Left ventricle myocardium inferior (tissue), 1 donor: ENCODE measurements around the gene CTNNBL1. TPM values are rescaled to one million over a fixed set of nuclear protein-coding genes. Genes with fewer than 3 reads are reported as not detected.

Source experiments
- DNase-seq: peaks from one replicate; pipeline ENCODE4 v3.0.0-alpha.2; 2020
- H3K27ac ChIP-seq: fragments of 200-600 bp; replicated peaks from 2 replicates; pipeline ENCODE4 v1.8.0; 2021
- H3K27me3 ChIP-seq: fragments of 200-600 bp; 2 replicates; pipeline ENCODE4 v1.8.0; 2021; ENCODE audit warnings: low read depth
- H3K36me3 ChIP-seq: fragments of 200-600 bp; 2 replicates; pipeline ENCODE4 v1.8.0; 2021
- H3K4me1 ChIP-seq: fragments of 200-600 bp; 2 replicates; pipeline ENCODE4 v1.8.0; 2021
- H3K4me3 ChIP-seq: fragments of 200-600 bp; 2 replicates; pipeline ENCODE4 v1.8.0; 2021; ENCODE audit warnings: mild to moderate bottlenecking, moderate library complexity
- H3K9me3 ChIP-seq: fragments of 200-600 bp; replicated peaks from 2 replicates; pipeline ENCODE4 v1.8.0; 2021
- CTCF ChIP-seq: fragments of 200-600 bp; IDR thresholded peaks from 2 replicates; pipeline ENCODE4 v1.8.0; 2021; ENCODE audit warnings: antibody characterized with exemption, mild to moderate bottlenecking, borderline replicate concordance
- intact Hi-C: fragments of 100-400 bp; cut with micrococcal nuclease; formaldehyde crosslinking; loops from one replicate; pipeline ENCODE4 v1.11.0; 2022
- total RNA-seq: library from RNA; stranded (reverse); fragmentation: NEBNext Ultra II Directional; extraction: Animal tissue kit (Norgen Biotek cat#: 25700); gene quantifications from one replicate; pipeline ENCODE4 v1.2.1, GENCODE V29; 2021
- donor health status: DM: no; HTN: yes; CAD: no; lungs with severe emphysema.

Gene CTNNBL1
- total RNA-seq, 1 donor from 2014 or later: 58.8 TPM

GRCh38 chr20:37690626-37691369 lies 3.0 kb upstream of the CTNNBL1 start:
- Histone ChIP-seq H3K27ac (no peak overlapping the region), H3K36me3 (no peaks in the 10 kb centered on the region), H3K27me3 (peaks cover 27% of the 10 kb centered on the region), H3K4me1 (peaks cover 19% of the 10 kb centered on the region), H3K4me3 (no peak overlapping the region), H3K9me3 (peaks cover 3% of the 10 kb centered on the region)
- intact Hi-C loops: no loop called here
- TF ChIP-seq CTCF: no peak
- DNase-seq: no peak

GRCh38 chr20:37692459-37693166 lies 1.2 kb upstream of the CTNNBL1 start:
- H3K36me3 ChIP-seq: no peaks in the 10 kb centered on the region
- H3K4me1 ChIP-seq: peaks cover 29% of the 10 kb centered on the region
- H3K27ac ChIP-seq: no peak overlapping the region
- H3K27me3 ChIP-seq: peaks cover 23% of the 10 kb centered on the region
- no peaks in the 10 kb centered on the region for H3K9me3 ChIP-seq
- no peak overlapping the region for H3K4me3 ChIP-seq
- DNase-seq: no peak
- TF ChIP-seq CTCF: no peak
- intact Hi-C loops: no loop called here

GRCh38 chr20:37693242-37693634 lies 592 bp upstream of the CTNNBL1 start:
- H3K27me3 ChIP-seq: peaks cover 23% of the 10 kb centered on the region
- H3K4me1 ChIP-seq: peaks cover 35% of the 10 kb centered on the region
- no peaks in the 10 kb centered on the region for H3K36me3 ChIP-seq
- H3K9me3 ChIP-seq: no peaks in the 10 kb centered on the region
- H3K27ac ChIP-seq: peak overlapping the region; percentile 47
- no peak for TF ChIP-seq CTCF
- DNase-seq: no peak
- peak overlapping the region; percentile 92 for H3K4me3 ChIP-seq
- intact Hi-C loops: no loop called here

- H3K4me1 ChIP-seq: peaks cover 60% of the 10 kb centered on the region
- no peak for TF ChIP-seq CTCF
- H3K4me3 ChIP-seq: no peak overlapping the region
- H3K36me3 ChIP-seq: no peaks in the 10 kb centered on the region
- intact Hi-C loops: no loop called here
- H3K27ac ChIP-seq: no peak overlapping the region
- no peak for DNase-seq
- H3K9me3 ChIP-seq: no peaks in the 10 kb centered on the region
- H3K27me3 ChIP-seq: no peaks in the 10 kb centered on the region
Observed at GRCh38 chr20:37695684-37696342, 2.0 kb downstream of the CTNNBL1 start.

GRCh38 chr20:37697314-37697713 lies 3.5 kb downstream of the CTNNBL1 start:
- Histone ChIP-seq H3K36me3 (no peaks in the 10 kb centered on the region), H3K4me1 (peaks cover 63% of the 10 kb centered on the region), H3K4me3 (no peak overlapping the region), H3K27me3 (no peaks in the 10 kb centered on the region), H3K9me3 (no peaks in the 10 kb centered on the region), H3K27ac (no peak overlapping the region)
- no peak for TF ChIP-seq CTCF
- DNase-seq: no peak
- intact Hi-C loops: no loop called here
